ENCODE measurements around the gene MREG. TPM values are rescaled to one million over a fixed set of nuclear protein-coding genes. Genes with fewer than 3 reads are reported as not detected.

MREG gene
- total and polyA plus RNA-seq, 2 experiments from 2014 or later: 19.4 to 25.3 TPM

DNA sequence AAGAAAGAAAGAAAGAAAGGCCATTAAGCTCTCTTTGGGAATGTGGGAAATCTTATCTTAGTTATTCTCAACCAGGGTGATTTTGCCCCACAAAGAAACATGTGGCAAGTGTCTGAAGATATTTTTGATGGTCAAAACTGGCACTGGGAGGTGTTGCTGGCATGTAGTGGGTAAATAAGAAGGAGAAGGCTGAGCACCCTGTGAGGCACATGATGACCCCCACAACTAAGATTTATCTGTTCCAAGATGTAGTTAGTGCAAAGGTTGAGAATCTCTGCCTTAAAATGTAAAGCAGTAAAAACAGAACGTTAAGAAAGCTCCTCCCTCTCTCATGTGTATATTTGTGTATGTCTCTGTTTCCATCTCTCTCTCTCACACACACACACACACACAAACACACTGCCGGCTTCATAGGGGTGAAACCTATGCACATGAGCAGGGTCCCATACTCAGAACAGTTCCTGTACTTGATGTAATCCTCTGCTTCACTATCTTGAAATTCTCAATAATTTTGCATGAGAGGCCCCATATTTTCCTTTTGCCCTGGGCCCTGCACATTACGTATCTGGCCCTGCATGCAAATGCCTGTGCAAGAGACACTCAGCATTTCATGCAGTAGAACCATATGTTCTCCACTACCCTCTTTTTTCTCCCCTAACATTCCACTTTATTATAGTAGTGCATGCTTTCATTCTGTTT lies 94.3 kb downstream of the MREG start (continued):
- TF ChIP-seq JUNB (IDR thresholded peaks at IDR 0.05; ENCODE audit: unreplicated experiment) (no peak), EZH2 (IDR thresholded peaks at IDR 0.05; ENCODE audit: low read depth, unreplicated experiment) (no peak)

DNA sequence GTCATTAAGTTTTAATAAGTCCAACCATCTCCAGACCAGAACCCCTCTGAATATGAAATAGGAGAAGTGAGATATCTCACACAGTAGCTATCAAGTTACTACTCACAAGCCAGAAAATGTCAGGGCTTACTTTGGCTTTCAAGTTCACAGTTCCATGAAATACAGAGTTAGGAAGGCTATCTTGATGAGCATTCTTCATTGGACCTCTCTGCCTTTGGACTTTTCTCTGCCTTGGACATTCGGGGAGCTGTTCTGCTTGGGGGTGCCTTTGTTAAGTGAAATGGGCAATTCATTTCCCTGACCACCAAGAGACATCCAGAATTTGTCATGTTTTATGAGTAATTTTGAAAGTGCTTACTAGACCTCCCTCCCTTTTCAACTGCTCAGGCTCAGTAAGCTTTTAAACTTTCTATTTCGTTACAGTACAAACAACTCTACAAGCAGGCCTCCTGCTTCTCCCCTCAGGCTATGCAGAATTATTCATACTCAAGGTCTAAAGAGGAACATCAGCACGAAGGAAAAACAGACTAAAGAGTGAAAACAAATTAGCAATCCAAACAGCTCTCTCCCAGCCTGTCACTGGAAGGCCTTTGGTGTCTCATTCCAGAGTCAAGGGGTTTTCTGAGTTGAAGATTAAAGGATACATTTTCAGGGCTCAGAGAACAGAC lies 95.3 kb downstream of the MREG start:
- Mint-ChIP-seq H3K9me3 (peaks cover 2% of the 10 kb centered on the region; the same call in 1 of the 3 replicates), H3K27me3 (ENCODE audit: insufficient read depth, low read depth, poor library complexity) (peaks cover 10% of the 10 kb centered on the region), H3K4me3 (peak overlapping the region; percentile 22; the same call in 1 of the 3 replicates), H3K27ac (peak overlapping the region; percentile 87), H3K4me1 (peaks cover 56% of the 10 kb centered on the region), H3K36me3 (ENCODE audit: low read depth) (peaks cover 6% of the 10 kb centered on the region; the same call in 2 of the 3 replicates)
- H3K4me3 ChIP-seq: no peak overlapping the region
- ATAC-seq (peak; percentile 19; the same call in 1 of the 3 replicates), DNase-seq (ENCODE audit: low spot score) (no peak)
- no peaks in the 10 kb centered on the region for H3K9me2 ChIP-seq (ENCODE audit: insufficient read depth)
- peaks cover 6% of the 10 kb centered on the region; the same call in 1 of the 2 replicates for H3K79me2 ChIP-seq (replicated peaks; ENCODE audit: insufficient read depth)
- H3K27ac ChIP-seq (ENCODE audit: low read depth): peak overlapping the region; percentile 18
- TF ChIP-seq EZH2phosphoT487 (IDR thresholded peaks at IDR 0.05; ENCODE audit: unreplicated experiment): no peak
- peak overlapping the region; percentile 21; the same call in 1 of the 2 replicates for H3K4me2 ChIP-seq
- H3F3A ChIP-seq (replicated peaks; ENCODE audit: low read depth): peaks cover 11% of the 10 kb centered on the region; the same call in 1 of the 2 replicates
- H2AFZ ChIP-seq: no peak overlapping the region
- H3K4me1 ChIP-seq (ENCODE audit: insufficient read depth): peaks cover 42% of the 10 kb centered on the region
- no peaks in the 10 kb centered on the region for H4K20me1 ChIP-seq (replicated peaks; ENCODE audit: insufficient read depth)
- H3K36me3 ChIP-seq (ENCODE audit: insufficient read depth): no peaks in the 10 kb centered on the region; the same call in 1 of the 2 replicates
- no peaks in the 10 kb centered on the region for H3K27me3 ChIP-seq (ENCODE audit: insufficient read depth)

DNA sequence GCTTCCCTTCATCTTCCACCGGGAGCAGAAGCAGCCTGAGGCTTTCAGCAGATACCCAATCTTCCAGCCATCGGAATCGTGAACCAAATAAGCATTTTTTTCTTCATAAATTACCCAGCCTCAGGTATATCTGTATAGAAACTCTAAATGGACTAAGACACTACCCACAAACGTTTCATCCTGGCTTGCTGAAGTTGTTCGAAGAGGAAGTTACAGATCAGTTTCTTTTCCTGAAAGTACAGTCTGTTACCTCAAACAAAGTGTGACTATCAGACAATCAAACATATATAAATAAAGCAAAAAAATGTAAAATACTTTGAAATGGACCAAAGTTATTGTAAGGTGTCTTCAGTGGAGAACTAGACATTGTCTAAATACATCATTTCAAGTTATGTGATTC lies 97.9 kb downstream of the MREG start:
- H3K36me3 ChIP-seq (ENCODE audit: insufficient read depth): no peaks in the 10 kb centered on the region; the same call in 1 of the 2 replicates
- H3K4me3 ChIP-seq: no peak overlapping the region
- no peak overlapping the region for H3K4me2 ChIP-seq
- Mint-ChIP-seq H3K9me3 (0 out of 3 replicates have a peak, but pooled peaks cover 3% of the 10 kb centered on the region), H3K36me3 (ENCODE audit: low read depth) (peaks cover 3% of the 10 kb centered on the region; the same call in 2 of the 3 replicates), H3K27me3 (ENCODE audit: insufficient read depth, low read depth, poor library complexity) (peaks cover 2% of the 10 kb centered on the region), H3K27ac (no peak overlapping the region), H3K4me3 (no peak overlapping the region), H3K4me1 (peaks cover 38% of the 10 kb centered on the region)
- ATAC-seq: no peak
- H3F3A ChIP-seq (replicated peaks; ENCODE audit: low read depth): peaks cover 5% of the 10 kb centered on the region; the same call in 1 of the 2 replicates
- DNase-seq (ENCODE audit: low spot score): no peak
- peaks cover 31% of the 10 kb centered on the region for H3K4me1 ChIP-seq (ENCODE audit: insufficient read depth)
- no peaks in the 10 kb centered on the region for H3K27me3 ChIP-seq (ENCODE audit: insufficient read depth)
- H3K9me2 ChIP-seq (ENCODE audit: insufficient read depth): no peaks in the 10 kb centered on the region
- no peak overlapping the region for H2AFZ ChIP-seq
- no peaks in the 10 kb centered on the region for H4K20me1 ChIP-seq (replicated peaks; ENCODE audit: insufficient read depth)
- H3K27ac ChIP-seq (ENCODE audit: low read depth): no peak overlapping the region
- H3K79me2 ChIP-seq (replicated peaks; ENCODE audit: insufficient read depth): no peaks in the 10 kb centered on the region
- TF ChIP-seq JUNB (IDR thresholded peaks at IDR 0.05; ENCODE audit: unreplicated experiment) (no peak), POLR2AphosphoS5 (IDR thresholded peaks at IDR 0.05; ENCODE audit: low read depth) (no peak), CREB1 (CRISPR knock-in tag; IDR thresholded peaks at IDR 0.05; ENCODE audit: low read depth) (no peak), ZNF114 (CRISPR knock-in tag; IDR thresholded peaks at IDR 0.05) (no peak)
- TF ChIP-seq, protein P1, sequence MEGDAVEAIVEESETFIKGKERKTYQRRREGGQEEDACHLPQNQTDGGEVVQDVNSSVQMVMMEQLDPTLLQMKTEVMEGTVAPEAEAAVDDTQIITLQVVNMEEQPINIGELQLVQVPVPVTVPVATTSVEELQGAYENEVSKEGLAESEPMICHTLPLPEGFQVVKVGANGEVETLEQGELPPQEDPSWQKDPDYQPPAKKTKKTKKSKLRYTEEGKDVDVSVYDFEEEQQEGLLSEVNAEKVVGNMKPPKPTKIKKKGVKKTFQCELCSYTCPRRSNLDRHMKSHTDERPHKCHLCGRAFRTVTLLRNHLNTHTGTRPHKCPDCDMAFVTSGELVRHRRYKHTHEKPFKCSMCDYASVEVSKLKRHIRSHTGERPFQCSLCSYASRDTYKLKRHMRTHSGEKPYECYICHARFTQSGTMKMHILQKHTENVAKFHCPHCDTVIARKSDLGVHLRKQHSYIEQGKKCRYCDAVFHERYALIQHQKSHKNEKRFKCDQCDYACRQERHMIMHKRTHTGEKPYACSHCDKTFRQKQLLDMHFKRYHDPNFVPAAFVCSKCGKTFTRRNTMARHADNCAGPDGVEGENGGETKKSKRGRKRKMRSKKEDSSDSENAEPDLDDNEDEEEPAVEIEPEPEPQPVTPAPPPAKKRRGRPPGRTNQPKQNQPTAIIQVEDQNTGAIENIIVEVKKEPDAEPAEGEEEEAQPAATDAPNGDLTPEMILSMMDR (conservative IDR thresholded peaks at IDR 0.05; ENCODE audit: low read depth in 2 of 2): no peak
- TF ChIP-seq, protein P2, sequence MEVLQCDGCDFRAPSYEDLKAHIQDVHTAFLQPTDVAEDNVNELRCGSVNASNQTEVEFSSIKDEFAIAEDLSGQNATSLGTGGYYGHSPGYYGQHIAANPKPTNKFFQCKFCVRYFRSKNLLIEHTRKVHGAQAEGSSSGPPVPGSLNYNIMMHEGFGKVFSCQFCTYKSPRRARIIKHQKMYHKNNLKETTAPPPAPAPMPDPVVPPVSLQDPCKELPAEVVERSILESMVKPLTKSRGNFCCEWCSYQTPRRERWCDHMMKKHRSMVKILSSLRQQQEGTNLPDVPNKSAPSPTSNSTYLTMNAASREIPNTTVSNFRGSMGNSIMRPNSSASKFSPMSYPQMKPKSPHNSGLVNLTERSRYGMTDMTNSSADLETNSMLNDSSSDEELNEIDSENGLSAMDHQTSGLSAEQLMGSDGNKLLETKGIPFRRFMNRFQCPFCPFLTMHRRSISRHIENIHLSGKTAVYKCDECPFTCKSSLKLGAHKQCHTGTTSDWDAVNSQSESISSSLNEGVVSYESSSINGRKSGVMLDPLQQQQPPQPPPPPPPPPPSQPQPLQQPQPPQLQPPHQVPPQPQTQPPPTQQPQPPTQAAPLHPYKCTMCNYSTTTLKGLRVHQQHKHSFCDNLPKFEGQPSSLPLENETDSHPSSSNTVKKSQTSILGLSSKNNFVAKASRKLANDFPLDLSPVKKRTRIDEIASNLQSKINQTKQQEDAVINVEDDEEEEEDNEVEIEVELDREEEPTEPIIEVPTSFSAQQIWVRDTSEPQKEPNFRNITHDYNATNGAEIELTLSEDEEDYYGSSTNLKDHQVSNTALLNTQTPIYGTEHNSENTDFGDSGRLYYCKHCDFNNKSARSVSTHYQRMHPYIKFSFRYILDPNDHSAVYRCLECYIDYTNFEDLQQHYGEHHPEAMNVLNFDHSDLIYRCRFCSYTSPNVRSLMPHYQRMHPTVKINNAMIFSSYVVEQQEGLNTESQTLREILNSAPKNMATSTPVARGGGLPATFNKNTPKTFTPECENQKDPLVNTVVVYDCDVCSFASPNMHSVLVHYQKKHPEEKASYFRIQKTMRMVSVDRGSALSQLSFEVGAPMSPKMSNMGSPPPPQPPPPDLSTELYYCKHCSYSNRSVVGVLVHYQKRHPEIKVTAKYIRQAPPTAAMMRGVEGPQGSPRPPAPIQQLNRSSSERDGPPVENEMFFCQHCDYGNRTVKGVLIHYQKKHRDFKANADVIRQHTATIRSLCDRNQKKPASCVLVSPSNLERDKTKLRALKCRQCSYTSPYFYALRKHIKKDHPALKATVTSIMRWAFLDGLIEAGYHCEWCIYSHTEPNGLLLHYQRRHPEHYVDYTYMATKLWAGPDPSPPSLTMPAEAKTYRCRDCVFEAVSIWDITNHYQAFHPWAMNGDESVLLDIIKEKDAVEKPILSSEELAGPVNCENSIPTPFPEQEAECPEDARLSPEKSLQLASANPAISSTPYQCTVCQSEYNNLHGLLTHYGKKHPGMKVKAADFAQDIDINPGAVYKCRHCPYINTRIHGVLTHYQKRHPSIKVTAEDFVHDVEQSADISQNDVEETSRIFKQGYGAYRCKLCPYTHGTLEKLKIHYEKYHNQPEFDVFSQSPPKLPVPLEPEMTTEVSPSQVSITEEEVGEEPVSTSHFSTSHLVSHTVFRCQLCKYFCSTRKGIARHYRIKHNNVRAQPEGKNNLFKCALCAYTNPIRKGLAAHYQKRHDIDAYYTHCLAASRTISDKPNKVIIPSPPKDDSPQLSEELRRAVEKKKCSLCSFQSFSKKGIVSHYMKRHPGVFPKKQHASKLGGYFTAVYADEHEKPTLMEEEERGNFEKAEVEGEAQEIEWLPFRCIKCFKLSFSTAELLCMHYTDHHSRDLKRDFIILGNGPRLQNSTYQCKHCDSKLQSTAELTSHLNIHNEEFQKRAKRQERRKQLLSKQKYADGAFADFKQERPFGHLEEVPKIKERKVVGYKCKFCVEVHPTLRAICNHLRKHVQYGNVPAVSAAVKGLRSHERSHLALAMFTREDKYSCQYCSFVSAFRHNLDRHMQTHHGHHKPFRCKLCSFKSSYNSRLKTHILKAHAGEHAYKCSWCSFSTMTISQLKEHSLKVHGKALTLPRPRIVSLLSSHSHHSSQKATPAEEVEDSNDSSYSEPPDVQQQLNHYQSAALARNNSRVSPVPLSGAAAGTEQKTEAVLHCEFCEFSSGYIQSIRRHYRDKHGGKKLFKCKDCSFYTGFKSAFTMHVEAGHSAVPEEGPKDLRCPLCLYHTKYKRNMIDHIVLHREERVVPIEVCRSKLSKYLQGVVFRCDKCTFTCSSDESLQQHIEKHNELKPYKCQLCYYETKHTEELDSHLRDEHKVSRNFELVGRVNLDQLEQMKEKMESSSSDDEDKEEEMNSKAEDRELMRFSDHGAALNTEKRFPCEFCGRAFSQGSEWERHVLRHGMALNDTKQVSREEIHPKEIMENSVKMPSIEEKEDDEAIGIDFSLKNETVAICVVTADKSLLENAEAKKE (CRISPR knock-in tag; IDR thresholded peaks at IDR 0.05): no peak

Data from GM23338 (cell line).